HEK293T (cell line): Measurements from ENCODE around the gene ANGPTL1.

ENCODE experiments used
- CTCF ChIA-PET: fragments of 350-600 bp; formaldehyde crosslinking; extraction: SDS; loops from one replicate; lab custom pipeline; 2021; ENCODE audit warnings: antibody characterized with exemption, inconsistent platforms; lab: Yijun Ruan, JAX
- POLR2A ChIA-PET: fragments of 350-600 bp; formaldehyde crosslinking; extraction: SDS; loops from one replicate; lab custom pipeline; 2020; ENCODE audit warnings: antibody characterized with exemption, inconsistent platforms; lab: Yijun Ruan, JAX
- DNase-seq: peaks from one replicate; pipeline ENCODE4 v3.0.0; 2012; ENCODE audit warnings: mixed read lengths; ENCODE audit errors: extremely low spot score
- ARNT ChIP-seq: fragments of 450-650 bp; IDR thresholded peaks from 2 replicates; pipeline ENCODE4 v1.6.1; 2017; ENCODE audit warnings: mild to moderate bottlenecking
- BHLHE40 ChIP-seq: fragments of 450-650 bp; IDR thresholded peaks from 2 replicates; pipeline ENCODE4 v1.6.1; 2016; ENCODE audit warnings: mild to moderate bottlenecking, moderate library complexity, borderline replicate concordance
- CTBP1 ChIP-seq: fragments of 450-650 bp; IDR thresholded peaks from 2 replicates; pipeline ENCODE4 v1.6.1; 2016; ENCODE audit warnings: borderline replicate concordance
- ELF4 ChIP-seq: fragments of 450-650 bp; IDR thresholded peaks from 2 replicates; pipeline ENCODE4 v1.6.1; 2017; ENCODE audit warnings: antibody characterized with exemption
- FOXA1 ChIP-seq: fragments of 450-650 bp; IDR thresholded peaks from 2 replicates; pipeline ENCODE4 v1.6.1; 2016; ENCODE audit warnings: mild to moderate bottlenecking
- FOXK2 ChIP-seq: fragments of 450-650 bp; IDR thresholded peaks from 2 replicates; pipeline ENCODE4 v1.6.1; 2016; ENCODE audit warnings: mild to moderate bottlenecking
- FOXM1 ChIP-seq: fragments of 450-650 bp; IDR thresholded peaks from 2 replicates; pipeline ENCODE4 v1.6.1; 2017; ENCODE audit warnings: mild to moderate bottlenecking, borderline replicate concordance
- HDGF ChIP-seq: fragments of 450-650 bp; IDR thresholded peaks from 2 replicates; pipeline ENCODE4 v1.6.1; 2017; ENCODE audit warnings: antibody characterized with exemption, borderline replicate concordance
- L3MBTL2 ChIP-seq: fragments of 450-650 bp; conservative IDR thresholded peaks from 2 replicates; pipeline ENCODE4 v1.6.1; 2016; ENCODE audit warnings: mild to moderate bottlenecking
- LEF1 ChIP-seq: fragments of 450-650 bp; IDR thresholded peaks from 2 replicates; pipeline ENCODE4 v1.6.1; 2017; ENCODE audit warnings: mild to moderate bottlenecking, borderline replicate concordance
- NFRKB ChIP-seq: fragments of 450-650 bp; IDR thresholded peaks from 2 replicates; pipeline ENCODE4 v1.6.1; 2016; ENCODE audit warnings: mild to moderate bottlenecking, moderate library complexity
- SP1 ChIP-seq: fragments of 450-650 bp; IDR thresholded peaks from 2 replicates; pipeline ENCODE4 v1.6.1; 2017
- SUZ12 ChIP-seq: fragments of 450-650 bp; IDR thresholded peaks from 2 replicates; pipeline ENCODE4 v1.6.1; 2016; ENCODE audit warnings: mild to moderate bottlenecking
- TARDBP ChIP-seq: fragments of 450-650 bp; IDR thresholded peaks from 2 replicates; pipeline ENCODE4 v1.6.1; 2016
- ZNF384 ChIP-seq: fragments of 450-650 bp; IDR thresholded peaks from 2 replicates; pipeline ENCODE4 v1.6.1; 2016
- TF ChIP-seq, protein P1 (sequence below): fragments of 450-650 bp; IDR thresholded peaks from 2 replicates; pipeline ENCODE4 v1.6.1; 2016

The ANGPTL1 gene

DNA sequence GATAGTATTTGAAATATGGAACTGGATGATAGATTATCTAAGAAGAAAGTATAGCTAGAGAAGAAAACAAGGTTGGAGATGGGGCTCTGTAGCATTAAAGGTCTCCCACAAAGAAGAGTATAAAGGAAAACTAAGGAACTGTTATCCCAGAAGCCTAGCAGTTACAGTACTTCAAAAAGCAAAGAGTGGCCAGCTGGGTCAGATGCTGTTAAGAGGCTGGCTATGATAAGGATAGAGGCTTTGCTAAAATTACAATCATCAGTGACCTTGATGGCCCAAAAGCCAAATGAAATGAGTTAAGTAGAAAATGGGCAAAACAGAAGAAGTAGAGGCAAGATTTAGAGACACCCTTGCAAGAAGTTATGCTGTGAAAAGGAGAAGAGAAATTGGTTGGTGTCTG is 25.1 kb upstream of the ANGPTL1 start:
- TF ChIP-seq BHLHE40: no peak
- no peak for TF ChIP-seq FOXK2
- TF ChIP-seq, protein P1, sequence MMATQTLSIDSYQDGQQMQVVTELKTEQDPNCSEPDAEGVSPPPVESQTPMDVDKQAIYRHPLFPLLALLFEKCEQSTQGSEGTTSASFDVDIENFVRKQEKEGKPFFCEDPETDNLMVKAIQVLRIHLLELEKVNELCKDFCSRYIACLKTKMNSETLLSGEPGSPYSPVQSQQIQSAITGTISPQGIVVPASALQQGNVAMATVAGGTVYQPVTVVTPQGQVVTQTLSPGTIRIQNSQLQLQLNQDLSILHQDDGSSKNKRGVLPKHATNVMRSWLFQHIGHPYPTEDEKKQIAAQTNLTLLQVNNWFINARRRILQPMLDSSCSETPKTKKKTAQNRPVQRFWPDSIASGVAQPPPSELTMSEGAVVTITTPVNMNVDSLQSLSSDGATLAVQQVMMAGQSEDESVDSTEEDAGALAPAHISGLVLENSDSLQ: no peak
- no peak for TF ChIP-seq SUZ12
- TF ChIP-seq NFRKB: no peak

DNA sequence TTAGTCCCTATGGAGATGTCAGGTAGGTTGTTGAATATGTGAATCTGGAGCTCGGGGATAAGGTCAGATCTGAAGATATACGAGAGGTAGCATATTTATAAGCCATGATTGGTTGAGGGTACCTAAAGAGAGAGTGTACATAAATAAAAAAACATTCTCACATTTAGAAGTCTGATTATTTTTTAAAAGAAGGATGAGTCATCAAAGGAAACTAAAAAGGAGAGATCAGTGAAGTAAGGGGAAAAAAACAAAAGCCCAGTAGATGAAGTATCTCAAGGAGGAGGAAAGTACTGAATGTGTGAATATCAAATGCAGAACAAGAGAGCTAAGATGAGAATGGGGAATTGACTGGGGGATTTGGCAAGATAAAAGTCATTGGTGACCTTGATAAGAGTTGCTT is 15.7 kb upstream of the ANGPTL1 start:
- CTCF ChIA-PET: interaction anchor here (0.5 kb wide), 1 partner anchor 430 kb away, joined by 3 read pairs; no protein-coding TSS in a partner anchor
- TF ChIP-seq FOXA1 (no peak), L3MBTL2 (no peak), CTBP1 (no peak), LEF1 (no peak), FOXK2 (no peak), SP1 (no peak), ARNT (no peak), ZNF384 (no peak), NFRKB (no peak), SUZ12 (no peak), TARDBP (no peak), HDGF (no peak), BHLHE40 (no peak), ELF4 (no peak), FOXM1 (no peak)
- TF ChIP-seq, protein P1: no peak
- no peak for DNase-seq
- POLR2A ChIA-PET: no interaction called here

More for the DNA sequence above, 25.1 kb upstream of the ANGPTL1 start:
- POLR2A ChIA-PET: no interaction called here
- CTCF ChIA-PET: no interaction called here
- DNase-seq: no peak

DNA sequence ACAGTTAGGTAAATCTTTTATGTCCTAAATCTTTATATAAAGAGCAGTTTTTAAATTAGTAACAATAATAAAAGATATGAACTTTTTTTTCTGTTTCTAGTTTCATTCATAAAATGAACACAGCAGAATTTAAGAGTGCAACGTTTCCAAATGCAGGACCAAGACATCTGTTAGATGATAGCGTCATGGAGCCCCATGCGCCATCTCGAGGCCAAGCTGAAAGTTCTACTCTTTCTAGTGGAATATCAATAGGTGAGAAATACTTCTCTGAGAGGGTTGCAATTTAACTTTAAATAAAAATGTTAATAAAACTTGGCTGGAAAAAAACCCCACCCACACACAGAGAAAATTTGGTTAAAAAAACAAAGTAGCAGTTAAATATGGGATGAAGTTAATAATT is 15.0 kb upstream of the ANGPTL1 start:
- no peak for DNase-seq
- ChIA-PET POLR2A (no interaction called here), CTCF (interaction anchor here (0.5 kb wide), 1 partner anchor 431 kb away, joined by 3 read pairs; no protein-coding TSS in a partner anchor)
- no peak for TF ChIP-seq FOXK2
- no peak for TF ChIP-seq ELF4
- TF ChIP-seq L3MBTL2: no peak
- no peak for TF ChIP-seq ZNF384
- TF ChIP-seq LEF1: no peak
- no peak for TF ChIP-seq HDGF
- TF ChIP-seq FOXA1: no peak
- TF ChIP-seq BHLHE40: no peak
- no peak for TF ChIP-seq FOXM1
- no peak for TF ChIP-seq NFRKB
- no peak for TF ChIP-seq TARDBP
- TF ChIP-seq SUZ12: no peak
- no peak for TF ChIP-seq ARNT
- TF ChIP-seq, protein P1: no peak
- no peak for TF ChIP-seq SP1
- TF ChIP-seq CTBP1: no peak

GRCh38 chr1:178881950-178882349 is 11.1 kb upstream of the ANGPTL1 start:
- POLR2A ChIA-PET: no interaction called here
- TF ChIP-seq BHLHE40: no peak
- no peak for TF ChIP-seq SUZ12
- no peak for TF ChIP-seq ARNT
- TF ChIP-seq TARDBP: no peak
- TF ChIP-seq FOXM1: no peak
- no peak for TF ChIP-seq FOXK2
- no peak for TF ChIP-seq HDGF
- no peak for TF ChIP-seq SP1
- no peak for TF ChIP-seq FOXA1
- no peak for TF ChIP-seq NFRKB
- TF ChIP-seq, protein P1: no peak
- no peak for TF ChIP-seq ELF4
- no peak for TF ChIP-seq ZNF384
- TF ChIP-seq LEF1: no peak
- TF ChIP-seq CTBP1: no peak
- TF ChIP-seq L3MBTL2: no peak
- CTCF ChIA-PET: no interaction called here
- DNase-seq: no peak

DNA sequence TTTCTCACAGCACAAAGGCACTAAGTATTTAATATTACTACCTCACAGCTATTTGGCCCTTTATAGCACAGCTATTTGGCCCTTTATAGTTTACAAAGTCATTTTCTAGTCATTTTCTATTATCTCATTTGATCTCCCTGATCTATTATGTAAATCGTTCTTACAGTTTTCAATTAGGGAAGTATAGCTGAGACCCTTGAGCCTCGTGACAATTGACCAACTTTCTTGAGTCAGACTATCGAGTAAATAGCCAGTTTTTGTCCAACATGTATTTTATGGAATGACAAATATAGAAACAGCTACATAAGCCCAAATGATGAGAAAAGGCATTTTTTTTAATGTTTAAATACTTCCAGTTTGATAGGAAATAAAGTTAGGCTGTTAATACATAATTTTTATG is 7.0 kb upstream of the ANGPTL1 start:
- TF ChIP-seq FOXM1 (no peak), CTBP1 (no peak), SUZ12 (no peak), L3MBTL2 (no peak), SP1 (no peak), FOXA1 (no peak), ARNT (no peak)
- DNase-seq: no peak
- POLR2A ChIA-PET: no interaction called here
- CTCF ChIA-PET: no interaction called here

GRCh38 chr1:178875936-178876335 is 5.1 kb upstream of the ANGPTL1 start:
- no peak for DNase-seq
- TF ChIP-seq SUZ12: no peak
- TF ChIP-seq LEF1: no peak
- TF ChIP-seq ELF4: no peak
- TF ChIP-seq BHLHE40: no peak
- TF ChIP-seq, protein P1: no peak
- no peak for TF ChIP-seq NFRKB
- TF ChIP-seq CTBP1: no peak
- ChIA-PET POLR2A (no interaction called here), CTCF (no interaction called here)
